Liver (tissue), 9 donors: Measurements from ENCODE around the gene ZNF335. TPM values are rescaled to one million over a fixed set of nuclear protein-coding genes. Genes with fewer than 3 reads are reported as not detected.

ENCODE experiments used
- DNase-seq: peaks from one replicate; pipeline ENCODE4 v3.0.0-alpha.2; 2017; ENCODE audit warnings: low spot score
- H3K27ac ChIP-seq, 2 donors: one replicate each; pipeline ENCODE4 v1.7.0; 2013; ENCODE audit warnings: inconsistent platforms in 2 of 2, low read length in 2 of 2, control low read depth in 1 of 2, low read depth in 1 of 2, mild to moderate bottlenecking in 1 of 2
- H3K27me3 ChIP-seq, 4 donors: one replicate each; pipeline versions ENCODE4 v1.6.1 to v1.7.0; 2013; ENCODE audit warnings: low read length in 3 of 4, inconsistent platforms in 1 of 4, mild to moderate bottlenecking in 1 of 4, moderate library complexity in 1 of 4; ENCODE audit not compliant: control insufficient read depth in 4 of 4, insufficient read depth in 4 of 4
- H3K36me3 ChIP-seq, 4 donors: one replicate each; pipeline versions ENCODE4 v1.6.1 to v1.7.0; 2013; ENCODE audit warnings: low read length in 3 of 4, mild to moderate bottlenecking in 3 of 4, low read depth in 1 of 4, moderate library complexity in 1 of 4; ENCODE audit not compliant: control insufficient read depth in 4 of 4, insufficient read depth in 3 of 4
- H3K4me1 ChIP-seq, 4 donors: one replicate each; pipeline versions ENCODE4 v1.6.1 to v1.7.0; 2013; ENCODE audit warnings: low read length in 3 of 4, mild to moderate bottlenecking in 3 of 4, moderate library complexity in 1 of 4; ENCODE audit not compliant: control insufficient read depth in 4 of 4, insufficient read depth in 4 of 4
- H3K4me3 ChIP-seq, 3 donors: one replicate each; pipeline versions ENCODE4 v1.6.1 to v1.7.0; 2013; ENCODE audit warnings: low read length in 3 of 3, control low read depth in 1 of 3, low read depth in 1 of 3, mild to moderate bottlenecking in 1 of 3
- H3K9ac ChIP-seq, 2 donors: one replicate each; pipeline ENCODE4 v1.7.0; 2013; ENCODE audit warnings: low read length in 2 of 2, mild to moderate bottlenecking in 2 of 2, moderate library complexity in 2 of 2, control low read depth in 1 of 2, low read depth in 1 of 2
- H3K9me3 ChIP-seq, 4 donors: one replicate each; pipeline versions ENCODE4 v1.6.1 to v1.7.0; 2013; ENCODE audit warnings: low read length in 3 of 4; ENCODE audit not compliant: control insufficient read depth in 4 of 4
- ATF3 ChIP-seq: IDR thresholded peaks from 2 replicates; pipeline ENCODE4 v1.6.1; 2016; ENCODE audit warnings: antibody characterized with exemption
- CTCF ChIP-seq: fragments of 150-350 bp; IDR thresholded peaks from 2 replicates; pipeline ENCODE4 v1.5.1; 2017; ENCODE audit warnings: improper control_type of control experiment, low read depth, low read length; ENCODE audit not compliant: missing input control
- EGR1 ChIP-seq, 2 donors: IDR thresholded peaks; 2 replicates each; pipeline ENCODE4 v1.6.1; 2016 to 2018; ENCODE audit warnings: antibody characterized with exemption in 2 of 2, low read depth in 2 of 2
- FOXA1 ChIP-seq: IDR thresholded peaks from 2 replicates; pipeline ENCODE4 v1.6.1; 2016; ENCODE audit warnings: antibody characterized with exemption
- FOXA2 ChIP-seq: IDR thresholded peaks from 2 replicates; pipeline ENCODE4 v1.6.1; 2016; ENCODE audit warnings: antibody characterized with exemption
- GABPA ChIP-seq, 2 donors: IDR thresholded peaks in 1 of 2; conservative IDR thresholded peaks in 1 of 2; 2 replicates each; pipeline ENCODE4 v1.6.1; 2016; ENCODE audit warnings: antibody characterized with exemption in 2 of 2, mild to moderate bottlenecking in 1 of 2, moderate library complexity in 1 of 2
- HNF4A ChIP-seq, 2 donors: conservative IDR thresholded peaks; 2 replicates each; pipeline ENCODE4 v1.6.1; 2016; ENCODE audit warnings: antibody characterized with exemption in 2 of 2, mild to moderate bottlenecking in 2 of 2
- HNF4G ChIP-seq: IDR thresholded peaks from 2 replicates; pipeline ENCODE4 v1.6.1; 2016; ENCODE audit warnings: antibody characterized with exemption
- JUND ChIP-seq, 2 donors: IDR thresholded peaks; 2 replicates each; pipeline ENCODE4 v1.6.1; 2016; ENCODE audit warnings: antibody characterized with exemption in 2 of 2
- NR2F2 ChIP-seq: IDR thresholded peaks from 2 replicates; pipeline ENCODE4 v1.6.1; 2016; ENCODE audit warnings: antibody characterized with exemption
- RAD21 ChIP-seq, 2 donors: IDR thresholded peaks; 2 replicates each; pipeline ENCODE4 v1.6.1; 2016; ENCODE audit warnings: antibody characterized with exemption in 2 of 2, mild to moderate bottlenecking in 2 of 2
- RXRA ChIP-seq, 2 donors: IDR thresholded peaks; 2 replicates each; pipeline ENCODE4 v1.6.1; 2017 to 2018; ENCODE audit warnings: antibody characterized with exemption in 2 of 2, mild to moderate bottlenecking in 1 of 2
- SP1 ChIP-seq: IDR thresholded peaks from 2 replicates; pipeline ENCODE4 v1.6.1; 2018; ENCODE audit warnings: antibody characterized with exemption, mild to moderate bottlenecking
- TAF1 ChIP-seq: conservative IDR thresholded peaks from 2 replicates; pipeline ENCODE4 v1.6.1; 2016; ENCODE audit warnings: antibody characterized with exemption, mild to moderate bottlenecking
- YY1 ChIP-seq: IDR thresholded peaks from 2 replicates; pipeline ENCODE4 v1.6.1; 2016; ENCODE audit warnings: antibody characterized with exemption, mild to moderate bottlenecking
- ZBTB33 ChIP-seq: IDR thresholded peaks from 2 replicates; pipeline ENCODE4 v1.6.1; 2016; ENCODE audit warnings: antibody characterized with exemption
- WGBS: extraction: QIAGEN DNeasy Blood & Tissue Kit; methylation state at CpG from one replicate; pipeline ENCODE4 v1.1.7; 2013; 5-methylcytosine and 5-hydroxymethylcytosine counted together
- polyA plus RNA-seq, 2 donors: library from polyadenylated mRNA; stranded (reverse) in 1 of 2; unstranded in 1 of 2; fragments of 200-250 nt in 1 of 2; fragments of >200 nt in 1 of 2; fragmentation: Nextera tagmentation in 1 of 2; extraction: Ambion mirVana in 1 of 2; gene quantifications; one replicate each; pipeline versions ENCODE4 v1.2.1 to v1.2.3, GENCODE V29; 2013 to 2015
- total RNA-seq, 2 donors: library from RNA; depleted of rRNA; stranded (reverse); fragments of >200 nt; gene quantifications; one replicate each; pipeline ENCODE4 v1.2.3, GENCODE V29; 2014
- TF ChIP-seq, protein P1 (sequence below): IDR thresholded peaks from 2 replicates; pipeline ENCODE4 v1.6.1; 2016; ENCODE audit warnings: antibody characterized with exemption
- TF ChIP-seq, protein P2 (sequence below): IDR thresholded peaks from 2 replicates; pipeline ENCODE4 v1.6.1; 2016; ENCODE audit warnings: antibody characterized with exemption, mild to moderate bottlenecking
- donor health status: healthy.
- donor health status: healthy.
- donor health status: healthy.
- donor health status: healthy.
- donor health status: healthy.

The ZNF335 gene
- total and polyA plus RNA-seq, 4 donors, result 3.0 to 14.6 (median 6.6) TPM

GRCh38 chr20:45994761-45995493 lies 22.9 kb upstream of the ZNF335 start:
- Histone ChIP-seq H3K36me3 (no peaks in the 10 kb centered on the region), H3K9ac (no peak overlapping the region), H3K4me1 (no peaks in the 10 kb centered on the region), H3K27ac (no peak overlapping the region), H3K4me3 (no peak overlapping the region), H3K9me3 (no peaks in the 10 kb centered on the region), H3K27me3 (peaks cover 0 to 3% (median 1%) of the 10 kb centered on the region in 4 donors)
- 64% methylated on average over 9 of the region's 9 CpGs for WGBS
- TF ChIP-seq JUND (IDR thresholded peaks at IDR 0.05), result no peak
- TF ChIP-seq, protein P1, sequence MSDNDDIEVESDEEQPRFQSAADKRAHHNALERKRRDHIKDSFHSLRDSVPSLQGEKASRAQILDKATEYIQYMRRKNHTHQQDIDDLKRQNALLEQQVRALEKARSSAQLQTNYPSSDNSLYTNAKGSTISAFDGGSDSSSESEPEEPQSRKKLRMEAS, result no peak
- TF ChIP-seq RAD21 (IDR thresholded peaks at IDR 0.05), result no peak
- TF ChIP-seq EGR1 (IDR thresholded peaks at IDR 0.05; ENCODE audit: low read depth in 2 of 2), result no peak
- no peak for TF ChIP-seq ZBTB33
- no peak for TF ChIP-seq SP1
- TF ChIP-seq, protein P2, sequence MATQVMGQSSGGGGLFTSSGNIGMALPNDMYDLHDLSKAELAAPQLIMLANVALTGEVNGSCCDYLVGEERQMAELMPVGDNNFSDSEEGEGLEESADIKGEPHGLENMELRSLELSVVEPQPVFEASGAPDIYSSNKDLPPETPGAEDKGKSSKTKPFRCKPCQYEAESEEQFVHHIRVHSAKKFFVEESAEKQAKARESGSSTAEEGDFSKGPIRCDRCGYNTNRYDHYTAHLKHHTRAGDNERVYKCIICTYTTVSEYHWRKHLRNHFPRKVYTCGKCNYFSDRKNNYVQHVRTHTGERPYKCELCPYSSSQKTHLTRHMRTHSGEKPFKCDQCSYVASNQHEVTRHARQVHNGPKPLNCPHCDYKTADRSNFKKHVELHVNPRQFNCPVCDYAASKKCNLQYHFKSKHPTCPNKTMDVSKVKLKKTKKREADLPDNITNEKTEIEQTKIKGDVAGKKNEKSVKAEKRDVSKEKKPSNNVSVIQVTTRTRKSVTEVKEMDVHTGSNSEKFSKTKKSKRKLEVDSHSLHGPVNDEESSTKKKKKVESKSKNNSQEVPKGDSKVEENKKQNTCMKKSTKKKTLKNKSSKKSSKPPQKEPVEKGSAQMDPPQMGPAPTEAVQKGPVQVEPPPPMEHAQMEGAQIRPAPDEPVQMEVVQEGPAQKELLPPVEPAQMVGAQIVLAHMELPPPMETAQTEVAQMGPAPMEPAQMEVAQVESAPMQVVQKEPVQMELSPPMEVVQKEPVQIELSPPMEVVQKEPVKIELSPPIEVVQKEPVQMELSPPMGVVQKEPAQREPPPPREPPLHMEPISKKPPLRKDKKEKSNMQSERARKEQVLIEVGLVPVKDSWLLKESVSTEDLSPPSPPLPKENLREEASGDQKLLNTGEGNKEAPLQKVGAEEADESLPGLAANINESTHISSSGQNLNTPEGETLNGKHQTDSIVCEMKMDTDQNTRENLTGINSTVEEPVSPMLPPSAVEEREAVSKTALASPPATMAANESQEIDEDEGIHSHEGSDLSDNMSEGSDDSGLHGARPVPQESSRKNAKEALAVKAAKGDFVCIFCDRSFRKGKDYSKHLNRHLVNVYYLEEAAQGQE, result no peak
- no peak for TF ChIP-seq NR2F2
- no peak for TF ChIP-seq TAF1
- TF ChIP-seq CTCF, result no peak
- TF ChIP-seq RXRA (IDR thresholded peaks at IDR 0.05), result no peak
- no peak for TF ChIP-seq FOXA2
- TF ChIP-seq HNF4A (conservative IDR thresholded peaks at IDR 0.05), result no peak
- TF ChIP-seq HNF4G, result no peak
- no peak for TF ChIP-seq YY1
- no peak for TF ChIP-seq ATF3
- no peak for TF ChIP-seq GABPA (IDR thresholded peaks at IDR 0.05 in 1 of 2, conservative IDR thresholded peaks at IDR 0.05 in 1 of 2)
- TF ChIP-seq FOXA1, result no peak
- DNase-seq, result no peak
